Measurements from ENCODE around the gene OR2H2.

Gene OR2H2

GRCh38 chr6:29584821-29585220 is at the start of gene OR2H2:
TSS of gene OR2H2 (plus strand) at chr6:29585121. CDS start at chr6:29587945, 2,824 bp downstream.
- DNase-seq (ENCODE audit: insufficient read length, low spot score) (no peak), FAIRE-seq (no peak)

GRCh38 chr6:29537714-29538403 is 47.1 kb upstream of the OR2H2 start:
- TF ChIP-seq CTCF (IDR thresholded peaks at IDR 0.05; ENCODE audit: insufficient read depth, missing control alignments) = no peak
- no peak for FAIRE-seq
- no peak for DNase-seq (ENCODE audit: insufficient read length, low spot score)

More at GRCh38 chr6:29584821-29585220, at the start of gene OR2H2:
- TF ChIP-seq CTCF (IDR thresholded peaks at IDR 0.05; ENCODE audit: insufficient read depth, missing control alignments) = no peak

GRCh38 chr6:29547573-29547972 is 37.3 kb upstream of the OR2H2 start:
- FAIRE-seq (no peak), DNase-seq (ENCODE audit: insufficient read length, low spot score) (no peak)
- TF ChIP-seq CTCF (IDR thresholded peaks at IDR 0.05; ENCODE audit: insufficient read depth, missing control alignments) = no peak

- FAIRE-seq (no peak), DNase-seq (ENCODE audit: insufficient read length, low spot score) (no peak)
- no peak for TF ChIP-seq CTCF (IDR thresholded peaks at IDR 0.05; ENCODE audit: insufficient read depth, missing control alignments)
These were observed 32.3 kb upstream of the OR2H2 start for GRCh38 chr6:29552512-29553051.

DNA sequence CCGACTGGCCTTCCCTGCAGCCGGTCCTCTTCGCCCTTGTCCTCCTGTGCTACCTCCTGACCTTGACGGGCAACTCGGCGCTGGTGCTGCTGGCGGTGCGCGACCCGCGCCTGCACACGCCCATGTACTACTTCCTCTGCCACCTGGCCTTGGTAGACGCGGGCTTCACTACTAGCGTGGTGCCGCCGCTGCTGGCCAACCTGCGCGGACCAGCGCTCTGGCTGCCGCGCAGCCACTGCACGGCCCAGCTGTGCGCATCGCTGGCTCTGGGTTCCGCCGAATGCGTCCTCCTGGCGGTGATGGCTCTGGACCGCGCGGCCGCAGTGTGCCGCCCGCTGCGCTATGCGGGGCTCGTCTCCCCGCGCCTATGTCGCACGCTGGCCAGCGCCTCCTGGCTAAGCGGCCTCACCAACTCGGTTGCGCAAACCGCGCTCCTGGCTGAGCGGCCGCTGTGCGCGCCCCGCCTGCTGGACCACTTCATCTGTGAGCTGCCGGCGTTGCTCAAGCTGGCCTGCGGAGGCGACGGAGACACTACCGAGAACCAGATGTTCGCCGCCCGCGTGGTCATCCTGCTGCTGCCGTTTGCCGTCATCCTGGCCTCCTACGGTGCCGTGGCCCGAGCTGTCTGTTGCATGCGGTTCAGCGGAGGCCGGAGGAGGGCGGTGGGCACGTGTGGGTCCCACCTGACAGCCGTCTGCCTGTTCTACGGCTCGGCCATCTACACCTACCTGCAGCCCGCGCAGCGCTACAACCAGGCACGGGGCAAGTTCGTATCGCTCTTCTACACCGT is 31.5 kb upstream of the OR2H2 start:
- FAIRE-seq (no peak), DNase-seq (ENCODE audit: insufficient read length, low spot score) (no peak)
- no peak for TF ChIP-seq CTCF (IDR thresholded peaks at IDR 0.05; ENCODE audit: insufficient read depth, missing control alignments)

DNA sequence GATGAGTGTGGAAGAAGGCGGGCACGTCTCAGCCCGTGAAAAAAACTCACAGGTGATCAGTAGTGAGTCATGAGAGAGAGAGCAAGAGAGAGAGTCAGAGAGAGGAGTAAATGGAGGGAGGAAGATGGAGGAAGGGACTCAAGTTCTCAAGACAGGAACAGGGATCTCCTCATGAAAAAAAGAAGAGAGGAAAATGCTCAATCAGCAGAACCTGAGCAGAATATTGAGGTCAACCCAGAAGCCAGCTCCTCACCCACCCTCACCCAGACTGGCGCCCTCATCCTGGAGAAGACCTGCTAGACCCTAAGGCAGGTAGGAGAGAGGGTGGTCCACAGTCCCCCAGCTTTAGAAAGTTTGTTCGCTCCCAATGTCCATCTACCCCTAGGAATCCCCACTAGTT is 30.2 kb upstream of the OR2H2 start:
- FAIRE-seq = no peak
- no peak for DNase-seq (ENCODE audit: insufficient read length, low spot score)
- no peak for TF ChIP-seq CTCF (IDR thresholded peaks at IDR 0.05; ENCODE audit: insufficient read depth, missing control alignments)
